Measurements from ENCODE around the gene MCOLN2.

DNA sequence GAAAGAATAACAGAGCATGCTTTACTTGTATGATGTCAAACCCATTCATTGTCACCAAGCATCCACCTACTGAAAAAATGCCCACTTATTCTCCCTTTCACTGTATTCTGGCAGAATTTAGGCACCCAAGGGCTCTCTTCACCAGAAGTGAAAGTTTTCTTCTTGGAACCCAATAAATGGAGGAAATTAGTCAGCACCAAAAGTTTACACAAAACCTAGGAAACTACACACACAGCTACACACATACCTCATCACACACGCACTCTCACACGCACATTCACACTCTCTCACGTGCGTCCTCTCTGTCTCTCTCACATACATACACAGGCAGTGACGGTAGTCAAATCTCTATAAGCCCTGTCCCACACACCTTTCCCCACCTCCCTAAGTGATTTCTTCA, 37.6 kb downstream of the MCOLN2 start:
- no peak for TF ChIP-seq POLR2A (IDR thresholded peaks at IDR 0.05; ENCODE audit: low read depth, low read length)
- no peak for TF ChIP-seq MAZ (IDR thresholded peaks at IDR 0.05; ENCODE audit: borderline replicate concordance, low read depth, low read length)

Measured in IMR-90 (cell line).